Activated T-cell treated with anti-CD3 and anti-CD28 coated beads, Interleukin-2, amount 50 U/mL, for 72 hours (primary cell): Measurements from ENCODE around the gene PIGR. TPM values are rescaled to one million over a fixed set of nuclear protein-coding genes. Genes with fewer than 3 reads are reported as not detected.

Experiments used
- ATAC-seq, 2 donors: fragments of 150-1000 bp; cut with Tn5 transposase; replicated peaks in 1 of 2; 2 replicates each; pipeline ENCODE4 v1.10.0; 2021; ENCODE audit warnings: moderate library complexity in 2 of 2, mild to moderate bottlenecking in 1 of 2
- DNase-seq, 2 donors: peaks; one replicate each; pipeline ENCODE4 v3.0.0; 2021 to 2022; ENCODE audit warnings: mixed read lengths in 1 of 2
- H3K27ac Mint-ChIP-seq: one replicate; pipeline ENCODE4 v1.8.0; 2022; ENCODE audit warnings: mild to moderate bottlenecking, moderate library complexity, mixed read lengths
- H3K27me3 Mint-ChIP-seq: one replicate; pipeline ENCODE4 v1.8.0; 2022; ENCODE audit warnings: low read depth, mixed read lengths
- H3K36me3 Mint-ChIP-seq, 2 donors: one replicate each; pipeline ENCODE4 v1.8.0; 2022; ENCODE audit warnings: mixed read lengths in 2 of 2, mild to moderate bottlenecking in 1 of 2; ENCODE audit not compliant: insufficient read depth in 2 of 2
- H3K4me1 Mint-ChIP-seq: one replicate; pipeline ENCODE4 v1.8.0; 2022; ENCODE audit warnings: low read depth, mixed read lengths
- H3K4me3 Mint-ChIP-seq, 2 donors: one replicate each; pipeline ENCODE4 v1.8.0; 2022; ENCODE audit warnings: mild to moderate bottlenecking in 2 of 2, mixed read lengths in 2 of 2, moderate library complexity in 2 of 2
- H3K9me3 Mint-ChIP-seq, 2 donors: one replicate each; pipeline ENCODE4 v1.8.0; 2022; ENCODE audit warnings: mixed read lengths in 2 of 2
- total RNA-seq, 2 donors: library from RNA; stranded (reverse); gene quantifications; one replicate each; pipeline ENCODE4 v1.2.3, GENCODE V29; 2022

The PIGR gene
- total RNA-seq, 2 donors from 2014 or later = 0.12 TPM; not detected in 1

GRCh38 chr1:206954459-206955342 lies 8.4 kb upstream of the PIGR start:
- ATAC-seq (no peak), DNase-seq (no peak)
- H3K4me3 Mint-ChIP-seq = no peak overlapping the region
- H3K9me3 Mint-ChIP-seq = peaks cover 3 to 4% of the 10 kb centered on the region in 2 donors
- no peaks in the 10 kb centered on the region for H3K36me3 Mint-ChIP-seq
- no peaks in the 10 kb centered on the region for H3K27me3 Mint-ChIP-seq
- no peak overlapping the region for H3K27ac Mint-ChIP-seq
- peaks cover 21% of the 10 kb centered on the region for H3K4me1 Mint-ChIP-seq

- H3K4me3 Mint-ChIP-seq = no peak overlapping the region
- no peak overlapping the region for H3K27ac Mint-ChIP-seq
- DNase-seq = no peak
- no peaks in the 10 kb centered on the region for H3K27me3 Mint-ChIP-seq
- no peaks in the 10 kb centered on the region for H3K36me3 Mint-ChIP-seq
- H3K9me3 Mint-ChIP-seq = peaks cover 3 to 4% of the 10 kb centered on the region in 2 donors
- ATAC-seq = no peak
- peaks cover 21% of the 10 kb centered on the region for H3K4me1 Mint-ChIP-seq
Observed at GRCh38 chr1:206953626-206954025, 7.4 kb upstream of the PIGR start.

- ATAC-seq (no peak), DNase-seq (no peak)
- Mint-ChIP-seq H3K27ac (no peak overlapping the region), H3K9me3 (peaks cover 3 to 4% of the 10 kb centered on the region in 2 donors), H3K4me1 (peaks cover 21% of the 10 kb centered on the region), H3K27me3 (no peaks in the 10 kb centered on the region), H3K36me3 (no peaks in the 10 kb centered on the region), H3K4me3 (no peak overlapping the region)
Observed at GRCh38 chr1:206953126-206953525, 6.9 kb upstream of the PIGR start.

- Mint-ChIP-seq H3K4me3 (no peak overlapping the region), H3K9me3 (peaks cover 3 to 4% of the 10 kb centered on the region in 2 donors), H3K36me3 (no peaks in the 10 kb centered on the region), H3K27ac (no peak overlapping the region), H3K27me3 (no peaks in the 10 kb centered on the region), H3K4me1 (peaks cover 21% of the 10 kb centered on the region)
- ATAC-seq = no peak
- DNase-seq = no peak
Observed at GRCh38 chr1:206952171-206952570, 5.9 kb upstream of the PIGR start.

- Mint-ChIP-seq H3K4me3 (no peak overlapping the region), H3K4me1 (peaks cover 21% of the 10 kb centered on the region), H3K27me3 (peaks cover 3% of the 10 kb centered on the region), H3K9me3 (peaks cover 3 to 4% of the 10 kb centered on the region in 2 donors), H3K36me3 (no peaks in the 10 kb centered on the region), H3K27ac (no peak overlapping the region)
- ATAC-seq (no peak), DNase-seq (no peak)
Observed at GRCh38 chr1:206951318-206952100, 5.2 kb upstream of the PIGR start.

GRCh38 chr1:206949641-206950040 lies 3.4 kb upstream of the PIGR start:
- ATAC-seq = no peak
- Mint-ChIP-seq H3K36me3 (no peaks in the 10 kb centered on the region), H3K27ac (no peak overlapping the region), H3K4me1 (peaks cover 9% of the 10 kb centered on the region), H3K9me3 (peaks cover 3 to 4% of the 10 kb centered on the region in 2 donors), H3K27me3 (peaks cover 9% of the 10 kb centered on the region), H3K4me3 (no peak overlapping the region)
- no peak for DNase-seq

- ATAC-seq = no peak
- Mint-ChIP-seq H3K9me3 (peaks cover 3 to 4% of the 10 kb centered on the region in 2 donors), H3K4me1 (peaks cover 5% of the 10 kb centered on the region)
Observed at GRCh38 chr1:206949208-206949607, 2.9 kb upstream of the PIGR start.

GRCh38 chr1:206947255-206947654 lies 989 bp upstream of the PIGR start:
- Mint-ChIP-seq H3K27ac (no peak overlapping the region), H3K27me3 (peaks cover 9% of the 10 kb centered on the region), H3K4me1 (peaks cover 3% of the 10 kb centered on the region), H3K4me3 (no peak overlapping the region), H3K36me3 (no peaks in the 10 kb centered on the region), H3K9me3 (peaks cover 3 to 4% of the 10 kb centered on the region in 2 donors)
- no peak for ATAC-seq
- no peak for DNase-seq

More at GRCh38 chr1:206949208-206949607, 2.9 kb upstream of the PIGR start:
- Mint-ChIP-seq H3K36me3 (no peaks in the 10 kb centered on the region), H3K27me3 (peaks cover 9% of the 10 kb centered on the region), H3K27ac (no peak overlapping the region), H3K4me3 (no peak overlapping the region)
- DNase-seq = no peak

- Mint-ChIP-seq H3K27ac (no peak overlapping the region), H3K36me3 (no peaks in the 10 kb centered on the region)
- ATAC-seq = no peak
Observed at GRCh38 chr1:206945779-206946178, 487 bp downstream of the PIGR start.

GRCh38 chr1:206944703-206945102 lies 1.6 kb downstream of the PIGR start:
- Mint-ChIP-seq H3K4me3 (no peak overlapping the region), H3K4me1 (no peaks in the 10 kb centered on the region), H3K9me3 (no peaks in the 10 kb centered on the region), H3K27me3 (peaks cover 9% of the 10 kb centered on the region), H3K27ac (no peak overlapping the region), H3K36me3 (no peaks in the 10 kb centered on the region)
- ATAC-seq = no peak
- no peak for DNase-seq

More at GRCh38 chr1:206945779-206946178, 487 bp downstream of the PIGR start:
- Mint-ChIP-seq H3K4me1 (no peaks in the 10 kb centered on the region), H3K4me3 (no peak overlapping the region), H3K27me3 (peaks cover 9% of the 10 kb centered on the region), H3K9me3 (peaks cover 3 to 4% of the 10 kb centered on the region in 2 donors)
- no peak for DNase-seq

- DNase-seq (no peak), ATAC-seq (no peak)
- no peaks in the 10 kb centered on the region for H3K9me3 Mint-ChIP-seq
- no peak overlapping the region for H3K27ac Mint-ChIP-seq
- H3K4me1 Mint-ChIP-seq = no peaks in the 10 kb centered on the region
- no peaks in the 10 kb centered on the region for H3K36me3 Mint-ChIP-seq
- peaks cover 9% of the 10 kb centered on the region for H3K27me3 Mint-ChIP-seq
- no peak overlapping the region for H3K4me3 Mint-ChIP-seq
Observed at GRCh38 chr1:206941766-206942418, 4.4 kb downstream of the PIGR start.

GRCh38 chr1:206940588-206940936 lies 5.7 kb downstream of the PIGR start:
- no peaks in the 10 kb centered on the region for H3K36me3 Mint-ChIP-seq
- ATAC-seq (no peak), DNase-seq (no peak)
- no peaks in the 10 kb centered on the region for H3K27me3 Mint-ChIP-seq
- H3K4me1 Mint-ChIP-seq = no peaks in the 10 kb centered on the region
- H3K27ac Mint-ChIP-seq = no peak overlapping the region
- no peak overlapping the region for H3K4me3 Mint-ChIP-seq
- no peaks in the 10 kb centered on the region for H3K9me3 Mint-ChIP-seq
